KG1 (cell line): Measurements from ENCODE around the gene SMPD3.

Experiments
- DNase-seq: peaks from one replicate; lab custom pipeline; 2025; lab: John Stamatoyannopoulos, UW

The SMPD3 gene

DNA sequence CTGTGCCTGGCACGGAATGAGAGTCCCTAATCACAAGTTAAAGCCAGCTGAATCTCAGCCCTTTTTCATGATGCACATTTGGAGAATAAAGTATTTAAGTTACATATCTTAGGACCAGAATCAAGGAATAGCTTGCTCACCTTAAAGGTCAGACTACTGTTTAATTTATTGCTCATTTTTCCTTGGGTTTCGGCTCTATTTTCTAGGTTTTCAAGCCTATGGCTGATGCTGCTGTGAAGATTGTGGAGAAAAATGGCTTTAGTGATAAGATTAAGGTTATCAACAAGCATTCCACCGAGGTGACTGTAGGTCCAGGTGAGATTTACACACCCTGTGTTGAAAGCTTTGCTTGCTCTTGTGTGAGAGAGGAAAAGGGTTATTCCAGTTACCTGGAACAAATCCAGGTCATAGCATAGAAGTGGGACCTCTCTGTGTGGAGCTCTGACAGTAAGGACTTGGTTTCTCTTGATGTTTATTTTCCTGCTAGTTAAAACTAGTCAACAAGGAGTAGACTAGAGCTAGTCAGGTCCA, 119.4 kb downstream of the SMPD3 start:
- no peak for DNase-seq

DNA sequence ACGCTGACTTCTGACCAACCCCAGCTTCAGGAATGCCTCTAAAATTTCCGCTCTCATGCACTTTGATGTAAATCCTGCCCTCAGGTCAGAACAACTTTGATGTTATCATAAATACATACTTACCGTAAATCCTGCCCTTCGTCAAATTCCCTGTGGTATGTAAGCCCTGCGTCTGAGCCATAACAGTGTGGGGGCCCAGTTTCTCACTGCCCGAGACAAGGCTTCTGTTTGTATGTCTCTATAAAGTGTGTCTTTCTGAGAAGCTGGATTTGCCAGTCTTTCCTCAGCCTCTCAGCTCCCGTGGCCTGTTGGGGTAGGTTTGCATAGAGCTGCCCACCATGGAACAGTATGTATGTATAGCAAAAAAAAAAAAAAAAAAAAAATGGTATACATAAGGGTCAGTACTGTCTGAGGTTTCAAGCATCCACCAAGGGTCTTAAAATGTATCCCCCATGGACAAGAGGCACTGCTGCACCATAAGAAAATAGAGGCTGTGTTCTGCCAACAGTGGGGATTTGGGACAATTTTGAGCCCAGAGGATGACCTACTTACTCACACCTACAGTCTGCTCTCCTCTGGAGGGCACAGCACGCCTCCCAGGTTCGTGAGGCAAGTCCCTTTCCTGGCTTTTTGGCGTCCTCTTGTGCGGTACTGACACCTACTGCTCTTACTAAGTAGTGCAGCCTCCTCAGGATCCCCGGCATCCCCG, 120.0 kb downstream of the SMPD3 start:
- DNase-seq = peak; percentile 8

- DNase-seq = no peak
Observed at GRCh38 chr16:68324780-68325357, 123.4 kb downstream of the SMPD3 start.

DNA sequence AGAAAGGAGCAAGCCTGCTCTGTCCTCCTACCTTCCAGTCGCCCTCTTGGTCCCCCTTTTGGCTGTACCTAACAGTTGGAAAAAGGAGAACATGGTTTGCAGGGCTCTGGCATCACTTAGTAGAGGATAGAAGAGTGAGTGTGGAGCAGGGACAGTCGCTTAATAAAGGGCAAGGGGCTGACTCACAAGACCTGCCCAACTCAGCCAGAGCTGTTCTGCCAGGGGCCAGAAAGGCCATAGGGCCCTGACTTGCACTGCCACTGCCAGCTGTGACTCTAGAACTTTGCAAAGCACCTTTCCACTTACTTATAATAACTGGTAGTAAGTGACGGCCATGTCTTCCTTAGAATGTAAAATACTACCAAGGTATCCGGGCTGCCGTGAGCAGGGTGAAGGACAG, 124.0 kb downstream of the SMPD3 start:
- no peak for DNase-seq

GRCh38 chr16:68319185-68319908, 129.0 kb downstream of the SMPD3 start:
- no peak for DNase-seq

GRCh38 chr16:68313116-68313515, 135.2 kb downstream of the SMPD3 start:
- no peak for DNase-seq

DNA sequence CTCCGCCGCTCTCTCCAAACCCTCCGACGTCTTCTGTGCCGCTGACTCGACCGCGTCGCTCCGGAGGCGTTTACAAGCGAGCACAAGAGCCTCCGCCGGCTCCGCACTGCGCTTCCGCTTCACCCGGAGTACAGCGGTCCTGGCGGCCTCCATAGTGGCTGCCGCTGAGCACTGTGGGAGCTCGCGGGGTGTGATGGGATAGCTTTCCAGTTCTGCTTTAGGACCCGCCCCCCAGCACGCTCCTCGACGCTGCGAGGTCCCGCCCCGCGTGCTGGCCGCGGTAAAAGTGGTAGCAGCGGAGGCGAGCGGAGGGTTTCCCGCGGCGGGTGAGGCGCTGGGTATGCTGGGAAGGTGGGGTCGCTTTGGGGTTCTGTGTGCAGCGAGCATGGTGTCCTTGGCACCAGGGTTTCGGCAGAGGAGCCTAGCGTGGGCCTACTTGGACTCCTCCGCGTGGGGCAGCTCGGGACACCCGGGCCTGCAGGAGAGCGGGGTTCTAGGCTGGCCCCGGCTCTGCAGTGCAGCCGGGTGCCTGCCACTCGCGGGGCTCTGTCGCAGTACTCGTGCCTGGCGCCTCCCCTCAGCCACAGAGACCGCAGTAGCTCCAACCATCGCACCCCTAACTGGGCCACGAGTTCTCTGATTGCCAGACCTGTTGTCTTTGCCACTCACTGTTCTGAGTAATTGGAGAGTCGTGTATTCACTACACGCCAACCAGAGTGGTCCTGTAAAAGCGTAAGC, 137.4 kb downstream of the SMPD3 start, which contains the start of the genes PRMT7 and SLC7A6OS:
Gene PRMT7, plus strand, starts transcription at position 246 of the 738 bp plus-strand sequence. CDS start 4,961 bp downstream, outside the sequence.
Gene SLC7A6OS, minus strand, starts transcription at position 173 of the 738 bp plus-strand sequence. Its CDS starts 20 bp downstream, at position 153.
- peak; percentile 81 for DNase-seq

GRCh38 chr16:68310437-68310773, 137.9 kb downstream of the SMPD3 start:
- DNase-seq = no peak

GRCh38 chr16:68309799-68310198, 138.5 kb downstream of the SMPD3 start:
- no peak for DNase-seq
